CMK (cell line): ENCODE measurements around the gene EEF2.
"Not testable (repeated sequence)": the region's sequence is repeated elsewhere in the genome, so short reads cannot be mapped to it uniquely, and the experiment has no call there.

Source experiments
- DNase-seq: peaks from one replicate; pipeline ENCODE4 v3.0.0-alpha.2; 2010; ENCODE audit warnings: low read depth

EEF2 gene

GRCh38 chr19:3944018-3944721 is 41.1 kb downstream of the EEF2 start:
- no peak for DNase-seq

DNA sequence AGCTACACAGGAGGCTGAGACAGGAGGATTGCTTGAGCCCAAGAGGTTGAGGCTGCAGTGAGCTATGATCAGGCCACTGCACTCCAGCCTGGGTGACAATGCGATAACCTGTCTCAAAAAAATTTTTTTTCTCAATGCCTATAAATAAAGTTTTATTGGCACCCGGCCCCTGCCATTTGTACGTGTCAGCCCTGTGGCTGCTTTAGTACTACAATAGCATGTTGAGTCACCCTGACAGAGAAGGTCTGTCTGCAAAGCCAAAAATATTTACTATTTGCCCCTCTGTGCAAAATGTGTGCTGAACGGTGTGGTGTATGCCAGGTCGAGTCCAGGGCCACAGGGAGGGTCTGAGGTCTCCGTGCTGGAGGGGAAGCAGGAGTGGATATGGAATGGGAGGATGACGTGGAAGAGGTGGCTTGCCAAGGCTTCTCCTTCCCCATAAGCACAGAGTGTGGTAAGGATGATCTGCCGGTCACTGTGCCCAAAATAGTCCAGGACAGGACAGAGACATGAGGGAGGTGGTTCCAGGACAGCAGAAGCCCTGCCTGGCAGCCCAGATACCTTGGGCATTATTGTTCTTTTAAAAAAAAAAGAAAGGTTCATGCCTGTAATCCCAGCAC is 42.4 kb downstream of the EEF2 start:
- DNase-seq: no peak

DNA sequence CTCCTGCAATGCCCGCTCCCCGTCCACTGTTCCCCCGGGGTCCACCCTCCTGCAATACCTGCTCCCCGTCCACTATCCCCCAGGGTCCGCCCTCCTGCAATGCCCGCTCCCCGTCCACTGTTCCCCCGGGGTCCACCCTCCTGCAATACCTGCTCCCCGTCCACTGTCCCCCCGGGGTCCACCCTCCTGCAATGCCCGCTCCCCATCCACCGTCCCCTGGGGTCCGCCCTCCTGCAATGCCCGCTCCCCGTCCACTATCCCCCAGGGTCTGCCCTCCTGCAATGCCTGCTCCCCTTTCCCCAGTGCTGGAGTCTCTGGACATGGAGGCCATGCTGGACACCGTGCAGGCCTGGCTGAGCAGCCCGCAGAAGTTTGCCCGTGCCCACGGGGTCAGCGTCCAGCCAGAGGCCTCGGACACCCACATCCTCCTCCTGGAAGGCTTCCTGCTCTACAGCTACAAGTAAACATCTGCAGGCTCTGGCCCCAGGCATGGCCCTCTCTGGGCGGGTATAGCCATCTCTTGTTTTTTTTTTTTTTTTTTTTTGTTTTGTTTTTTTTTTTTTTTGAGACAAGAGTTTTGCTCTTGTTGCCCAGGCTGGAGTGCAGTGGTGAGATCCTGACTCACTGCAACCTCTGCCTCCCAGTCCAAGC is 46.8 kb downstream of the EEF2 start:
- DNase-seq: not testable (repeated sequence)

- no peak for DNase-seq
Observed at GRCh38 chr19:3936506-3937442, 48.5 kb downstream of the EEF2 start.

GRCh38 chr19:3932931-3933810 is 52.1 kb downstream of the EEF2 start, which contains the start of gene NMRK2:
NMRK2 (plus strand) TSS chr19:3933069; CDS start chr19:3933672, 603 bp downstream.
- DNase-seq: no peak

GRCh38 chr19:3931041-3931440 is 54.2 kb downstream of the EEF2 start:
- DNase-seq: no peak
